Endothelial cell of umbilical vein (primary cell): ENCODE results near the gene CLC. TPM values are rescaled to one million over a fixed set of nuclear protein-coding genes. Genes with fewer than 3 reads are reported as not detected.

Experiments
- BruUV-seq: library from RNA; stranded (reverse); fragments of 400-500 nt; replicated peaks from 2 replicates; lab custom pipeline; 2021; lab: Mats Ljungman, UMichigan
- CTCF ChIA-PET: fragments of 300-600, 350-600 bp; sonication (Branson Sonifier 250); formaldehyde crosslinking; loops from one replicate; lab custom pipeline; 2021; ENCODE audit warnings: antibody characterized with exemption, inconsistent platforms; lab: Charles Lee
- POLR2A ChIA-PET: fragments of 300-600, 350-600 bp; sonication (Branson Sonifier 250); formaldehyde crosslinking; loops from one replicate; lab custom pipeline; 2021; ENCODE audit warnings: antibody characterized with exemption, inconsistent platforms; lab: Charles Lee
- DNase-seq: peaks from one replicate; pipeline ENCODE4 v3.0.0-alpha.2; 2011; ENCODE audit warnings: low read depth, low spot score
- FAIRE-seq: peaks from 2 replicates; lab custom pipeline; 2011; peaks lifted over from hg19 to GRCh38; lab: Jason Lieb, UNC
- H2AFZ ChIP-seq: 2 replicates; pipeline ENCODE4 v1.6.0; 2012; ENCODE audit warnings: low read depth, low read length, control low read depth, inconsistent platforms
- H3K27ac ChIP-seq: 2 replicates; pipeline ENCODE4 v1.5.1; 2011; ENCODE audit warnings: low read depth, mild to moderate bottlenecking, control low read depth, low read length, moderate library complexity; ENCODE audit not compliant: insufficient read depth
- H3K27me3 ChIP-seq, 2 experiments: 2 replicates each; pipeline versions ENCODE4 v1.6.0 to v1.6.1; 2011; ENCODE audit warnings: low read length in 2 of 2, mixed read lengths in 1 of 2; ENCODE audit not compliant: control insufficient read depth in 2 of 2, insufficient read depth in 2 of 2
- H3K36me3 ChIP-seq, 2 experiments: 2 replicates in 1 of 2; 3 replicates in 1 of 2; pipeline ENCODE4 v1.5.1; 2011; ENCODE audit warnings: low read length in 2 of 2, mild to moderate bottlenecking in 1 of 2, moderate library complexity in 1 of 2; ENCODE audit not compliant: control insufficient read depth in 2 of 2, insufficient read depth in 2 of 2; ENCODE audit errors: extremely low read depth in 1 of 2
- H3K4me1 ChIP-seq: 3 replicates; pipeline ENCODE4 v1.5.1; 2011; ENCODE audit warnings: mild to moderate bottlenecking, low read length; ENCODE audit not compliant: control insufficient read depth, insufficient read depth; ENCODE audit errors: extremely low read depth
- H3K4me2 ChIP-seq: 2 replicates; pipeline ENCODE4 v1.6.1; 2011; ENCODE audit warnings: low read length, control low read depth, mixed read lengths; ENCODE audit not compliant: insufficient read depth
- H3K4me3 ChIP-seq, 3 experiments: fragments of 200-600 bp in 1 of 3; sonication (generic), shearing (Covaris generic) in 1 of 3; replicated peaks in 1 of 3; 2 replicates each; pipeline ENCODE4 v1.5.1; 2011 to 2016; ENCODE audit warnings: control low read depth in 3 of 3, low read length in 3 of 3, mild to moderate bottlenecking in 2 of 3, inconsistent platforms in 1 of 3, low read depth in 1 of 3, moderate library complexity in 1 of 3; ENCODE audit not compliant: insufficient read depth in 1 of 3
- H3K79me2 ChIP-seq: 2 replicates; pipeline ENCODE4 v1.6.0; 2012; ENCODE audit warnings: low read length, inconsistent platforms; ENCODE audit not compliant: control insufficient read depth, insufficient read depth
- H3K9ac ChIP-seq: replicated peaks from 2 replicates; pipeline ENCODE3; 2011; ENCODE audit warnings: low read length, control low read depth; ENCODE audit not compliant: insufficient read depth; ENCODE audit errors: extremely low read depth
- H3K9me1 ChIP-seq: replicated peaks from 3 replicates; pipeline ENCODE4 v1.6.0; 2011; ENCODE audit warnings: mild to moderate bottlenecking, low read length; ENCODE audit not compliant: control insufficient read depth, insufficient read depth; ENCODE audit errors: extremely low read depth
- H3K9me3 ChIP-seq: replicated peaks from 2 replicates; pipeline ENCODE4 v1.5.1; 2012; ENCODE audit warnings: low read length, inconsistent platforms; ENCODE audit not compliant: control insufficient read depth, insufficient read depth
- H4K20me1 ChIP-seq: replicated peaks from 2 replicates; pipeline ENCODE3; 2011; ENCODE audit warnings: mild to moderate bottlenecking, low read length; ENCODE audit not compliant: control insufficient read depth, insufficient read depth; ENCODE audit errors: extremely low read depth
- CTCF ChIP-seq, 2 donors: IDR thresholded peaks; 1 replicate in 1 of 2; 2 replicates in 1 of 2; pipeline ENCODE4 v1.5.1; 2011; ENCODE audit warnings: low read length in 2 of 2, mild to moderate bottlenecking in 2 of 2, moderate library complexity in 2 of 2, control low read depth in 1 of 2, inconsistent platforms in 1 of 2, low read depth in 1 of 2; ENCODE audit not compliant: insufficient read depth in 1 of 2; ENCODE audit errors: extremely low read depth in 1 of 2
- EZH2 ChIP-seq: IDR thresholded peaks from 2 replicates; pipeline ENCODE4 v1.6.1; 2012; ENCODE audit warnings: borderline replicate concordance, low read depth, mild to moderate bottlenecking, moderate library complexity, low read length, inconsistent platforms; ENCODE audit not compliant: severe bottlenecking
- FOS ChIP-seq: IDR thresholded peaks from 2 replicates; pipeline ENCODE4 v1.6.1; 2011; ENCODE audit warnings: mild to moderate bottlenecking, low read length, moderate library complexity, borderline replicate concordance; ENCODE audit not compliant: insufficient read depth
- GATA2 ChIP-seq: IDR thresholded peaks from 2 replicates; pipeline ENCODE4 v1.7.0; 2011; ENCODE audit warnings: low read depth, mild to moderate bottlenecking, moderate library complexity, mixed read lengths, low read length; ENCODE audit not compliant: insufficient read length, insufficient read depth
- JUN ChIP-seq: IDR thresholded peaks from 2 replicates; pipeline ENCODE4 v1.6.1; 2011; ENCODE audit warnings: borderline replicate concordance, low read depth; ENCODE audit not compliant: insufficient read length, insufficient read depth
- MAX ChIP-seq: IDR thresholded peaks from 2 replicates; pipeline ENCODE4 v1.6.1; 2011; ENCODE audit not compliant: insufficient read depth, insufficient read length
- MYC ChIP-seq: IDR thresholded peaks from one replicate; pipeline ENCODE4 v1.6.1; 2011; ENCODE audit warnings: mild to moderate bottlenecking, low read depth, low read length
- POLR2A ChIP-seq: IDR thresholded peaks from 2 replicates; pipeline ENCODE4 v1.6.1; 2012; ENCODE audit warnings: low read depth, mild to moderate bottlenecking, control low read depth, low read length
- dilution Hi-C: fragments of 300-500 bp; cut with MboI; formaldehyde crosslinking; loops from one replicate; pipeline ENCODE4 v1.15.0; 2019; ENCODE audit warnings: low sequenced_read_pairs; ENCODE audit not compliant: extremely low pct_ligation_motif_present
- intact Hi-C: fragments of 100-400 bp; cut with micrococcal nuclease; formaldehyde crosslinking; loops from one replicate; pipeline ENCODE4 v1.10.0; 2022
- polyA plus RNA-seq, 4 experiments: library from polyadenylated mRNA; depleted of rRNA in 3 of 4; stranded (reverse) in 3 of 4; unstranded in 1 of 4; fragments of >200 nt; gene quantifications; 2 replicates each; pipeline versions ENCODE4 v1.2.1 to v1.2.3, GENCODE V29; 2011 to 2012; ENCODE audit warnings: missing spikeins in 1 of 4
- total RNA-seq: library from RNA; stranded (reverse); gene quantifications from 2 replicates; pipeline ENCODE4 v1.2.3, GENCODE V29; 2021

CLC gene
- total and polyA plus RNA-seq, 2 donors (not counting 3 experiments of a cell fraction or from before 2014, with no cell fraction given) = not detected

GRCh38 chr19:39705578-39706188 lies 32.1 kb downstream of the CLC start:
- H3K9me1 ChIP-seq = no peaks in the 10 kb centered on the region
- H3K9me3 ChIP-seq = no peaks in the 10 kb centered on the region
- no peak overlapping the region for H3K4me3 ChIP-seq
- no peak overlapping the region for H2AFZ ChIP-seq
- H4K20me1 ChIP-seq = no peaks in the 10 kb centered on the region
- no peak overlapping the region for H3K27ac ChIP-seq
- intact Hi-C loops (no loop called here), dilution Hi-C loops (no loop called here)
- no TSS peak for BruUV-seq
- H3K4me1 ChIP-seq = no peaks in the 10 kb centered on the region
- H3K27me3 ChIP-seq = no peaks in the 10 kb centered on the region
- TF ChIP-seq GATA2 = no peak
- TF ChIP-seq JUN = no peak
- TF ChIP-seq FOS = no peak
- TF ChIP-seq MYC = no peak
- no peak for TF ChIP-seq POLR2A
- TF ChIP-seq CTCF (IDR thresholded peaks at IDR 0.05; ENCODE audit: extremely low read depth in 1 of 2, insufficient read depth in 1 of 2, low read depth in 1 of 2, low read length in 2 of 2) = no peak
- no peak for TF ChIP-seq MAX
- TF ChIP-seq EZH2 = no peak
- no peak overlapping the region for H3K9ac ChIP-seq
- H3K79me2 ChIP-seq = no peaks in the 10 kb centered on the region
- DNase-seq (no peak), FAIRE-seq (no peak)
- H3K36me3 ChIP-seq = no peaks in the 10 kb centered on the region
- H3K4me2 ChIP-seq = no peak overlapping the region
- POLR2A ChIA-PET = no interaction called here
- CTCF ChIA-PET = no interaction called here
